HEK293 (cell line): ENCODE results near the gene SBF2.
"Not testable (repeated sequence)": the region's sequence is repeated elsewhere in the genome, so short reads cannot be mapped to it uniquely, and the experiment has no call there.

Experiments used
- CTCF ChIA-PET: fragments of 350-600 bp; formaldehyde crosslinking; extraction: SDS; loops from one replicate; lab custom pipeline; 2021; ENCODE audit warnings: antibody characterized with exemption; lab: Yijun Ruan, JAX
- POLR2A ChIA-PET: fragments of 300-600 bp; formaldehyde crosslinking; extraction: SDS; loops from one replicate; lab custom pipeline; 2020; ENCODE audit warnings: antibody characterized with exemption, inconsistent platforms; lab: Yijun Ruan, JAX
- H3K27ac ChIP-seq: fragments of 200-500 bp; sonication (Bioruptor generic); 2 replicates; pipeline ENCODE4 v1.5.1; 2014; ENCODE audit warnings: low read depth, low read length, control low read depth, inconsistent platforms; ENCODE audit errors: extremely low read depth
- H3K36me3 ChIP-seq, 2 experiments: fragments of 200-500 bp in 1 of 2; sonication (Bioruptor generic) in 1 of 2; 1 replicate in 1 of 2; 2 replicates in 1 of 2; pipeline ENCODE4 v1.5.1; 2014 to 2017; ENCODE audit warnings: inconsistent platforms in 2 of 2, low read length in 2 of 2; ENCODE audit not compliant: control insufficient read depth in 2 of 2, insufficient read depth in 1 of 2
- H3K4me1 ChIP-seq: fragments of 200-500 bp; sonication (Bioruptor generic); 2 replicates; pipeline ENCODE4 v1.5.1; 2014; ENCODE audit warnings: mild to moderate bottlenecking, low read length, inconsistent platforms; ENCODE audit not compliant: control insufficient read depth, insufficient read depth
- H3K4me3 ChIP-seq: 2 replicates; pipeline ENCODE4 v1.5.1; 2011; ENCODE audit warnings: low read depth, mild to moderate bottlenecking, control low read depth, low read length, moderate library complexity
- H3K9me3 ChIP-seq: fragments of 200-500 bp; sonication (Bioruptor generic); 2 replicates; pipeline ENCODE4 v1.5.1; 2014; ENCODE audit warnings: low read depth, low read length, inconsistent platforms; ENCODE audit not compliant: control insufficient read depth, insufficient read depth
- BCL11B ChIP-seq: fragments of 450-650 bp; formaldehyde crosslinking; IDR thresholded peaks from 2 replicates; pipeline ENCODE4 v1.5.1; 2016; ENCODE audit warnings: low read depth, missing biosample characterization, missing genetic modification characterization
- GLIS2 ChIP-seq: fragments of 450-650 bp; formaldehyde crosslinking; IDR thresholded peaks from 2 replicates; pipeline ENCODE4 v1.5.1; 2016; ENCODE audit warnings: missing biosample characterization, missing genetic modification characterization
- HOXC10 ChIP-seq: sonication (generic); formaldehyde crosslinking; IDR thresholded peaks from 2 replicates; pipeline ENCODE4 v1.8.1; 2023; ENCODE audit warnings: mild to moderate bottlenecking, missing genetic modification reagents
- SCRT1 ChIP-seq: fragments of 450-650 bp; formaldehyde crosslinking; IDR thresholded peaks from 2 replicates; pipeline ENCODE4 v1.5.1; 2016; ENCODE audit warnings: missing biosample characterization, missing genetic modification characterization, borderline replicate concordance
- SP7 ChIP-seq: fragments of 450-650 bp; formaldehyde crosslinking; IDR thresholded peaks from 2 replicates; pipeline ENCODE4 v1.5.1; 2016; ENCODE audit warnings: missing biosample characterization, missing genetic modification characterization
- ZNF146 ChIP-seq: fragments of 450-650 bp; formaldehyde crosslinking; IDR thresholded peaks from 2 replicates; pipeline ENCODE4 v1.5.1; 2016; ENCODE audit warnings: missing biosample characterization, missing genetic modification characterization
- ZNF174 ChIP-seq: fragments of 450-650 bp; formaldehyde crosslinking; IDR thresholded peaks from 2 replicates; pipeline ENCODE4 v1.5.0; 2017; ENCODE audit warnings: missing biosample characterization, mild to moderate bottlenecking, missing genetic modification characterization
- ZNF202 ChIP-seq: fragments of 450-650 bp; formaldehyde crosslinking; IDR thresholded peaks from 2 replicates; pipeline ENCODE4 v1.5.1; 2016; ENCODE audit warnings: missing biosample characterization, missing genetic modification characterization, borderline replicate concordance
- ZNF391 ChIP-seq: fragments of 450-650 bp; formaldehyde crosslinking; IDR thresholded peaks from 2 replicates; pipeline ENCODE4 v1.5.1; 2016; ENCODE audit warnings: low read depth, missing biosample characterization, missing genetic modification characterization, borderline replicate concordance
- ZNF394 ChIP-seq: fragments of 450-650 bp; formaldehyde crosslinking; IDR thresholded peaks from 2 replicates; pipeline ENCODE4 v1.5.1; 2016; ENCODE audit warnings: missing biosample characterization, missing genetic modification characterization, mild to moderate bottlenecking, moderate library complexity, borderline replicate concordance
- ZNF501 ChIP-seq: fragments of 450-650 bp; formaldehyde crosslinking; IDR thresholded peaks from 2 replicates; pipeline ENCODE4 v1.5.1; 2016; ENCODE audit warnings: missing biosample characterization, missing genetic modification characterization
- ZNF549 ChIP-seq: fragments of 450-650 bp; IDR thresholded peaks from 2 replicates; pipeline ENCODE4 v1.5.1; 2018; ENCODE audit warnings: missing biosample characterization, missing genetic modification characterization, mild to moderate bottlenecking, inconsistent platforms, moderate library complexity
- ZNF558 ChIP-seq: fragments of 450-650 bp; formaldehyde crosslinking; IDR thresholded peaks from 2 replicates; pipeline ENCODE4 v1.5.1; 2016; ENCODE audit warnings: missing biosample characterization, missing genetic modification characterization
- ZNF596 ChIP-seq: fragments of 450-650 bp; IDR thresholded peaks from 2 replicates; pipeline ENCODE4 v1.5.0; 2018; ENCODE audit warnings: missing biosample characterization, mild to moderate bottlenecking, missing genetic modification characterization, moderate library complexity
- ZNF623 ChIP-seq: fragments of 450-650 bp; formaldehyde crosslinking; IDR thresholded peaks from 2 replicates; pipeline ENCODE4 v1.5.1; 2016; ENCODE audit warnings: missing biosample characterization, missing genetic modification characterization
- ZSCAN30 ChIP-seq: fragments of 450-650 bp; IDR thresholded peaks from 2 replicates; pipeline ENCODE4 v1.5.1; 2018; ENCODE audit warnings: missing biosample characterization, mild to moderate bottlenecking, missing genetic modification characterization, moderate library complexity
- TF ChIP-seq, protein P1 (sequence below): fragments of 450-650 bp; IDR thresholded peaks from 2 replicates; pipeline ENCODE4 v1.5.1; 2018; ENCODE audit warnings: missing biosample characterization, mild to moderate bottlenecking, missing genetic modification characterization
- TF ChIP-seq, protein P2 (sequence below): fragments of 450-650 bp; formaldehyde crosslinking; IDR thresholded peaks from 2 replicates; pipeline ENCODE4 v1.5.1; 2017; ENCODE audit warnings: missing biosample characterization, mild to moderate bottlenecking, missing genetic modification characterization, moderate library complexity
- TF ChIP-seq, protein P3 (sequence below): fragments of 450-650 bp; formaldehyde crosslinking; IDR thresholded peaks from 2 replicates; pipeline ENCODE4 v1.5.1; 2016; ENCODE audit warnings: missing biosample characterization, missing genetic modification characterization

SBF2 gene

DNA sequence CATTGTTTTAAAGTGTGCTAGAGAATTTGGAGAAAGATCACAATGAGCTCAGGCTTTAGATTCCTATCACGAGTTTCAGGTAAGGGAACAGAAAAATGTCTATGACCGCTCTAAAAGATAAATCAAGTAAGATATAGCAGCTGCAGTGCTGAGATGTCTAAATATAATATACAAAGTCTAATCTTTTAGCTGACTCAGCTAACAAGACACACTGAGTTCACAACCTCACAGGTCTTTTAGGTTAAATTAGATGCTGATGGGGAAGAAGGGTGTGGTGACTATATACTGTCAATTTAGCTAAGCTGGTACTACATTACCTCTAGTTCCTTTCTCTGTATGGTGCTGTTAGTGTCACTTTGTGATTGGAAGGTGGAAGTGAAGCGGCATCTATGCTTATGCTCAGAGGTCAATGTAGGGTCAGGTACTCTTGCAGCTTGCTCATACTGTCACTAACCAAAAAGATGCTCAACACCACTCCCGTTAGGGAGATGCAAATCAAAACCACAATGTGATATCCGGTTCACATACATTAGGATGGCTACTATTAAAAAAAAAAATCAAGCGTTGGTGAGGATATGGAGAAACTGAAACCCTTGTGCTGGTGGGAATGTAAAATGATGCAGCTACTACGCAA is 346.7 kb downstream of the SBF2 start:
- CTCF ChIA-PET = interaction anchor here (0.6 to 0.7 kb wide), 3 partner anchors 14 to 206 kb away, joined by 3 to 4 read pairs (median 3); no protein-coding TSS in a partner anchor
- Histone ChIP-seq H3K4me1 (no peaks in the 10 kb centered on the region), H3K4me3 (no peak overlapping the region), H3K27ac (no peak overlapping the region), H3K9me3 (no peaks in the 10 kb centered on the region), H3K36me3 (no peaks in the 10 kb centered on the region)
- TF ChIP-seq ZSCAN30 (tag by site-specific recombination) (no peak), ZNF558 (tag by site-specific recombination) (no peak)
- POLR2A ChIA-PET = interaction anchor here (0.6 kb wide), 1 partner anchor 1048 kb away, joined by 4 read pairs; no protein-coding TSS in a partner anchor

DNA sequence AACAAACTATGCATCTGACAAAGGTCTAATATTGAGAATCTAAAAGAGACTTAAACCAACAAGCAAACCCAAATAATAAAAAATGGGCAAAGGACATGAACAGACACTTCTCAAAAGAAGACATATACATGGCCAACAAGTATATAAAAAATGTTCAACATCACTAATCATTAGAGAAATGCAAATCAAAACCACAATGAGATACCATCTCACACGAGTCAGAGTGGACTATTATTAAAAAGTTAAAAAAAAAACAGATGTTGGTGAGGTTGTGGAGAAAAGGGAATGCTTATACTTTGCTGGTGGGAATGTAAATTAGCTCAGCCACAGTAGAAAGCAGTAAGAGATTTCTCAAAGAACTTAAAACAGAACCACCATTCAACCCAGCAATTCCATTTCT is 348.3 kb downstream of the SBF2 start:
- POLR2A ChIA-PET, CTCF ChIA-PET, H3K27ac ChIP-seq: not testable (repeated sequence)

DNA sequence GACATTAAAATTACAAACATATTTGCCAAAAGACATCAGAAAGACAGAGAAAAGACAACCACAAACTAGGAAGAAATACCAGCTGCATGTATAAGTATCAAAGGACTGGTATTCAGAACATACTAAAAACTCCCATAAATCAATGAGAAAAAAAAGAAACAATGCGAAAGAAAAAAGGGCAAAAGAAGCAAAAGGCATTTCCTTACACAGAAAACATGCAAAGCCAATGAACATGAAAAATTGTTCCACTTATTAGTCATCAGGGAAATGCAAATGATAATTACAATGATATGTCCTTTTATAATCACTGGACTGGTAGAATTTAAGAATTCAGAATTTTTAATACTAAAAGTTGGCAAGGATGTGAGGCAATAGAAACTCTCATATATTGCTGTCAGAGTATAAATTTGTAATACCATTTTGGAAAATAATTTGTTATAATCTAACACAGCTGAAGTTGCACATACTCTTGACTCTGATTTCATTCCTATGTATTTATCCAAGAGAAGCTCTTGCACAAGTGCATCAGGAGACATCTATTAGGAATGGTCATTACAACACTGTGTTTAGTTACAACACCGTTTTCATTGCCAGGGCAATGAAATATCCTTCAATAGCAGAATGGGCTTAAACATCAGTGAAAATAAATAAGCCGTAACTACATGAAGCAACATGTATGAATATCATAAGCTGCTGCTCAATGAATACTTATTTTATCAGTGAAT is 350.5 kb downstream of the SBF2 start:
- CTCF ChIA-PET = interaction anchor here (0.6 kb wide), 1 partner anchor 460 kb away, joined by 3 read pairs; no protein-coding TSS in a partner anchor
- Histone ChIP-seq H3K4me1 (no peaks in the 10 kb centered on the region), H3K27ac (no peak overlapping the region), H3K4me3 (no peak overlapping the region), H3K36me3 (no peaks in the 10 kb centered on the region), H3K9me3 (no peaks in the 10 kb centered on the region)
- POLR2A ChIA-PET = no interaction called here
- no peak for TF ChIP-seq ZNF394 (tag by site-specific recombination)
- TF ChIP-seq HOXC10 (CRISPR knock-in tag) = no peak
- TF ChIP-seq SP7 (tag by site-specific recombination) = no peak
- TF ChIP-seq, protein P1, sequence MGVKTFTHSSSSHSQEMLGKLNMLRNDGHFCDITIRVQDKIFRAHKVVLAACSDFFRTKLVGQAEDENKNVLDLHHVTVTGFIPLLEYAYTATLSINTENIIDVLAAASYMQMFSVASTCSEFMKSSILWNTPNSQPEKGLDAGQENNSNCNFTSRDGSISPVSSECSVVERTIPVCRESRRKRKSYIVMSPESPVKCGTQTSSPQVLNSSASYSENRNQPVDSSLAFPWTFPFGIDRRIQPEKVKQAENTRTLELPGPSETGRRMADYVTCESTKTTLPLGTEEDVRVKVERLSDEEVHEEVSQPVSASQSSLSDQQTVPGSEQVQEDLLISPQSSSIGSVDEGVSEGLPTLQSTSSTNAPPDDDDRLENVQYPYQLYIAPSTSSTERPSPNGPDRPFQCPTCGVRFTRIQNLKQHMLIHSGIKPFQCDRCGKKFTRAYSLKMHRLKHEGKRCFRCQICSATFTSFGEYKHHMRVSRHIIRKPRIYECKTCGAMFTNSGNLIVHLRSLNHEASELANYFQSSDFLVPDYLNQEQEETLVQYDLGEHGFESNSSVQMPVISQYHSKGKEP (tag by site-specific recombination) = no peak
- no peak for TF ChIP-seq ZNF596 (tag by site-specific recombination)
- no peak for TF ChIP-seq BCL11B
- TF ChIP-seq, protein P2, sequence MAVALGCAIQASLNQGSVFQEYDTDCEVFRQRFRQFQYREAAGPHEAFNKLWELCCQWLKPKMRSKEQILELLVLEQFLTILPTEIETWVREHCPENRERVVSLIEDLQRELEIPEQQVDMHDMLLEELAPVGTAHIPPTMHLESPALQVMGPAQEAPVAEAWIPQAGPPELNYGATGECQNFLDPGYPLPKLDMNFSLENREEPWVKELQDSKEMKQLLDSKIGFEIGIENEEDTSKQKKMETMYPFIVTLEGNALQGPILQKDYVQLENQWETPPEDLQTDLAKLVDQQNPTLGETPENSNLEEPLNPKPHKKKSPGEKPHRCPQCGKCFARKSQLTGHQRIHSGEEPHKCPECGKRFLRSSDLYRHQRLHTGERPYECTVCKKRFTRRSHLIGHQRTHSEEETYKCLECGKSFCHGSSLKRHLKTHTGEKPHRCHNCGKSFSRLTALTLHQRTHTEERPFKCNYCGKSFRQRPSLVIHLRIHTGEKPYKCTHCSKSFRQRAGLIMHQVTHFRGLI (tag by site-specific recombination) = no peak
- TF ChIP-seq ZNF174 (tag by site-specific recombination) = no peak
- no peak for TF ChIP-seq GLIS2 (tag by site-specific recombination)
- no peak for TF ChIP-seq ZNF391 (tag by site-specific recombination)
- no peak for TF ChIP-seq ZNF501
- TF ChIP-seq, protein P3, sequence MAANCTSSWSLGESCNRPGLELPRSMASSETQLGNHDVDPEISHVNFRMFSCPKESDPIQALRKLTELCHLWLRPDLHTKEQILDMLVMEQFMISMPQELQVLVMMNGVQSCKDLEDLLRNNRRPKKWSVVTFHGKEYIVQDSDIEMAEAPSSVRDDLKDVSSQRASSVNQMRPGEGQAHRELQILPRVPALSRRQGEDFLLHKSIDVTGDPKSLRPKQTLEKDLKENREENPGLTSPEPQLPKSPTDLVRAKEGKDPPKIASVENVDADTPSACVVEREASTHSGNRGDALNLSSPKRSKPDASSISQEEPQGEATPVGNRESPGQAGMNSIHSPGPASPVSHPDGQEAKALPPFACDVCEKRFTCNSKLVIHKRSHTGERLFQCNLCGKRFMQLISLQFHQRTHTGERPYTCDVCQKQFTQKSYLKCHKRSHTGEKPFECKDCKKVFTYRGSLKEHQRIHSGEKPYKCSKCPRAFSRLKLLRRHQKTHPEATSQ (tag by site-specific recombination) = no peak
- no peak for TF ChIP-seq ZNF146 (tag by site-specific recombination)
- no peak for TF ChIP-seq SCRT1 (tag by site-specific recombination)
- no peak for TF ChIP-seq ZNF623
- no peak for TF ChIP-seq ZNF202 (tag by site-specific recombination)
- no peak for TF ChIP-seq ZNF549

More for the DNA sequence above, 348.3 kb downstream of the SBF2 start:
- H3K4me1 ChIP-seq, H3K4me3 ChIP-seq, H3K36me3 ChIP-seq, H3K9me3 ChIP-seq: not testable (repeated sequence)
